ENCODE data around the gene SH2D5.
A peak's percentile ranks its signal among the peaks of the same experiment; 100 is the strongest.

SH2D5 gene

GRCh38 chr1:20711285-20712214, 21.0 kb downstream of the SH2D5 start:
- no peak for DNase-seq

- no peak for DNase-seq
Measured at GRCh38 chr1:20710469-20711284, 21.8 kb downstream of the SH2D5 start.

- no peak for DNase-seq
Measured at GRCh38 chr1:20709868-20710267, 22.6 kb downstream of the SH2D5 start.

GRCh38 chr1:20708891-20709290, 23.6 kb downstream of the SH2D5 start:
- DNase-seq: no peak

DNA sequence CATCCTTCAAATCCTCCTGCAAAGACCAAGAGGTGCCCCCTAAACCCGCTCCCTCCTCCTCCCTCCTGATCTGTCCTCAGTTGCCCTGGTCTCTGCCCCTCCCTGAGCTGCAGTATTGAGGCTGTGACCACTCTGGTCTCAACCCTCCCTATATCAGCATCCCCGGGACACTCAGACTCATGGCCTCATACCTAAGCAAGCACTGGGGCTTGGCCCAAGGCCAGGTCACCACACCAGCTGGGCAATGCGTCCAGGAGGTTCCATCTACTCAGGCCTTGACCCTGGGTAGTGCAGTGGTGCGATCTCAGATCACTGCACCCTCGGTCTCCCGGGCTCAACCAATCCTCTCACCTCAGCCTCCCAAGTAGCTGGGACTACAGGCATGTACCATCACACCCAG, 24.4 kb downstream of the SH2D5 start:
- no peak for DNase-seq

GRCh38 chr1:20706841-20707240, 25.7 kb downstream of the SH2D5 start:
- no peak for DNase-seq

- DNase-seq: no peak
Measured at GRCh38 chr1:20705203-20705755, 27.2 kb downstream of the SH2D5 start.

DNA sequence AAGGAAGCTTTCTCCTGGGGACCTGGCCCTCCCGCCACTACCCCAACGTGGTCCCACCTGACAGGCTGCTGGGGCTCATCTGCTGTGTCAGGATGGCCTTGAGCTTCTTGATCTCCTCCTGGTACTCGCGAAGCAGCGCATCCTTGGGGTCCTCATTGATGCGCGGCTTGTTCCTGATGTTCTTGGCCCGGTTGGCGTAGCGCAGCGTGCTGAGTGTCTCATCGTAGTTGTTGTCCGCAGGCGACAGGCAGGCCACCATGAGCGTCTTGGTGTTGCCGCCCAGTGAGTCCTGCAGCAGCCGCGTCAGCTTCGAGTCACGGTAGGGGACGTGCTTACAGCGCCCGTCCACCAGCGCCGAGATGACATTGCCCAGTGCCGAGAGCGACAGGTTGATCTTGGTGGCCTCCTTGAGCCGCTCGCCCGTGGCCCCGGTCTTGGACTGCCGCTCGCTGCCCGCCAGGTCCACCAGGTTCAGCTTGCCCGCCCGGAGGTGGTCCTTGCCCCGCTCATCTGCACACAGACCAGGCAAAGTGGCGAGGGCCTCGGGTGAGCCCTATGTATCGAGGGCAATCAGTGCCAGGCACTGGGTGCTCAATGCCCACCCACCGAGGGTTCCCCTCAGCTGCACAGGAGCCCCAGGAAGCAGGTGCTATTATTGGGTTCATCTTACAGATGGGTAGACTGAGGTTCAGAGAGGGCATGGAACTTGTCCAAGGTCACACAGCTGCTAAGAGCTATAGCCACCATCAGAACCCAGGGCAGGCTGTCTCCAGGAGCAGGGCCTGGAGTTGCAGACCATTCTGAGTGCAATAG, 27.9 kb downstream of the SH2D5 start:
- DNase-seq: no peak

DNA sequence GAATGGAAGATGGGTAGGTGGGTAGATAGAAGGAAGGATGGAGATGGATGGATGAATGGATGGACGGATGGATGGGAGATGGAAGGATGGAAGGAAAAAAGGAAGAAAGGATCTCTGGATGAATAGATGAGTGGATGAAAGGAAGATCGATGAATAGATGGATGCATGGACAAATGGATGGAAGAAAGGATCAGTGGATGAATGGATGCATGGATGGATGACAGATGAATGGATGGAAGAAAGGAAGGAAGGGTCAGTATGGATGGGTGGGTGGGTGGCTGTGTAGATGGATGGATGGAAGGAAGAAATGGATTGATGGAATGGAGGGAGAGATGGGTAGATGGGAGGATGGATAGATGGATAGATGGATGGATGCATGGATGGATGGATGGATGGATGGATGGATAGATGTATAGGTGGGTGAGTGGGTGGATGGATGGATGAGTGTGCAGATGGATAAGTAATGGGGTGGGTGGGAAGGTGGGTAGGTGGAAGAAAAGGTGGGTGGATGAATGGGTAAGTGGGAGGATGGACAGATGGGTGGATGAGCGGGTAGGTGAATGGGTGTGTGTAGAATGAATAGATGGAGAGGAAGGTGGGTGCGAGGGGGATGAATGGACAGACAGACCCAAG, 29.3 kb downstream of the SH2D5 start:
- DNase-seq: no peak

DNA sequence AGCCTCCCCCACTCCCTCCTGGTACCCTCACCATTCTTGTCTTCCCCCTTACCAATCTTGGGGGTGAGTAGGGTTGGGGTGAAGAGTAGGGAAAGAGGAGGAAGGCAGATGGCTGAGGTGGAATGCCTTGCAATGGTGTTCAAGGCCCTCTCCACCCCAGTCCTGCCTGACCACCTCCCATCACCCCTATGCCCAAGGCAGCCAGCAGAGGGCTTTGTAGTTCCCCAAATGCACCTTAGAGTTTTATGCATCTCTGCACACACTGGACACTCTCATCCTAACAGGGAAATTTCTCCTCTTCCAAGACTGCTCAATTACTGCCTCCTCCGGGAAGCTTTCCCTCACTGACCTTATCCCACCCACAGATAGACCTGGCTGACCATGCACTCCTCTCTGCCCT, 30.1 kb downstream of the SH2D5 start:
- DNase-seq: no peak

- no peak for DNase-seq
Measured at GRCh38 chr1:20701847-20702246, 30.7 kb downstream of the SH2D5 start.

- DNase-seq: no peak
Measured at GRCh38 chr1:20701446-20701845, 31.1 kb downstream of the SH2D5 start.

GRCh38 chr1:20700636-20701215, 31.8 kb downstream of the SH2D5 start:
- DNase-seq: no peak

- no peak for DNase-seq
Measured at GRCh38 chr1:20699558-20699957, 32.9 kb downstream of the SH2D5 start.

DNA sequence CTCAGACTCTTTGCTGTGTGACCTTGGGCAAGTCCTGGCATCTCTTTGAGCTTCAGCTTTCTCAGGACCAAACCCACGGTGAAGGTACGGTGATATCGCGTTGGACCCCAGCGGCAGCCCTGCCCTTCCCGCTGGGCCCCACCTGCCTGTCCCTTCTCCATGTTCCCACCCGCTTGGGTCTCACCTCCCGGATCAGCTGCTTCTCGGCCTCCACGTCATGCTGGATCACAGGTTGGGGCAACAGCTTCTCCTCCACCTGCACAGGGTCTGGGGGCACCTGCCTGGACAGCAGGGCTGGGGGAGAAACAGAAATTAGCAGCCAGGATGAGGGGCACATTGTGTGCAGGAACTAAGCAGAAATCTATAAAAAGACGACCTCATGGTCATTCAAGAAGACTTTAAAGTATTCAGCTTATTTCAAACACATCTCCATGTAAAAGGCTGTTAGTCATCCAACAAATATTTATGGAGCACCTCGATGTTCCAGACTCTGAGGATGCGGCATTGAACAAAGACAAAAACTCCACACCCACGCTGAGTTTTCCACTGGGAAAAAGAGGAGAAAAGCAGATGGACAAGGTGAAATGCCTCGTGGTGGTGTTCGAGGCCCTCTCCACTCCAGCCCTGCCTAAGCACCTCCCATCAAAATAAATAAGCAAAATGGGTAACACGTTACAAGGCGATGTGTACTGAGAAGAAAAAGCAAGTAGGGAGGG, 34.1 kb downstream of the SH2D5 start:
- no peak for DNase-seq

DNA sequence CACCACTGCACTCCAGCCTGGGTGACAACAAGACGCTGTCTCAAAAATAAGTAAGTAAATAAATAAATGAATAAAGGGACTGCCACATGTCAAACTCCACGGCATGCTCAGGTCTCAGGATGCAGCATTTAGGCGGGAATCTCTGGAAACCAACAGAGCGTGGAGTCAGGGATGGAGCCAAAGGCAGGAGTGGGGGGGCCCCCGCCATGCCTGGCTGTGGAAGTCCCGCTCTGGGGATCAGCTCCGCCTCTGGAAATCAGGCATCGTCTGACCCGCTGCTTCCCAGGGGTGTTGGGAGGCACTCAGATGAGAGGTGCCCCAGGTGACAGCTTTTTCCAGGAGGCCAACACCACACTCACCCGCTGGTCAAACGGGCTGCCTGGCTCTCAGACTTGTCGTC, 34.9 kb downstream of the SH2D5 start:
- no peak for DNase-seq

- peak; percentile 88 for DNase-seq
Measured at GRCh38 chr1:20696397-20697333, 35.8 kb downstream of the SH2D5 start.

DNA sequence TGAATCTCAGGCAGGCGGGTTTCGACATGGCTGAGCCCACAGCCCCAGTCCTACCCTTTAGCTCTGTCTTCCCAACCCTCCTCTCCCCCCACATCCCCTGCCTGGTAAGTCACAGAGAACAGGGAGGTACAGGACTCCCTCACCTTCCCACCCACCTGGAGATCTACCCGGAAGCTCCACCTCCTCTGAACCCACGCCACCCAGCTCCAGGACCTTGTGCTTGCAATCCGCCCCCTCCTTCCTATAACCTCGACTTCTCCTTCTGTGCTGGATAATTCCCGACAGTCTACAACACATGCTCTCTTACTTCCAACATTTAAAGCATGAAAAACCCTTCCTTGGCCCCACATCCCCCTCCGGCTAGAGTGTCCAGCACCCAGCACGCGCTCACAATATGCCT, 37.0 kb downstream of the SH2D5 start:
- DNase-seq: no peak

- DNase-seq: no peak
Measured at GRCh38 chr1:20693623-20694022, 38.9 kb downstream of the SH2D5 start.

GRCh38 chr1:20691872-20692271, 40.6 kb downstream of the SH2D5 start:
- no peak for DNase-seq

All from activated CD8-positive, alpha-beta memory T cell treated with anti-CD3 and anti-CD28 coated beads, Interleukin-2, amount 50 U/mL, for 48 hours (primary cell).